ENCODE measurements around the gene KLK14.

KLK14 gene, protein sequence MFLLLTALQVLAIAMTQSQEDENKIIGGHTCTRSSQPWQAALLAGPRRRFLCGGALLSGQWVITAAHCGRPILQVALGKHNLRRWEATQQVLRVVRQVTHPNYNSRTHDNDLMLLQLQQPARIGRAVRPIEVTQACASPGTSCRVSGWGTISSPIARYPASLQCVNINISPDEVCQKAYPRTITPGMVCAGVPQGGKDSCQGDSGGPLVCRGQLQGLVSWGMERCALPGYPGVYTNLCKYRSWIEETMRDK

DNA sequence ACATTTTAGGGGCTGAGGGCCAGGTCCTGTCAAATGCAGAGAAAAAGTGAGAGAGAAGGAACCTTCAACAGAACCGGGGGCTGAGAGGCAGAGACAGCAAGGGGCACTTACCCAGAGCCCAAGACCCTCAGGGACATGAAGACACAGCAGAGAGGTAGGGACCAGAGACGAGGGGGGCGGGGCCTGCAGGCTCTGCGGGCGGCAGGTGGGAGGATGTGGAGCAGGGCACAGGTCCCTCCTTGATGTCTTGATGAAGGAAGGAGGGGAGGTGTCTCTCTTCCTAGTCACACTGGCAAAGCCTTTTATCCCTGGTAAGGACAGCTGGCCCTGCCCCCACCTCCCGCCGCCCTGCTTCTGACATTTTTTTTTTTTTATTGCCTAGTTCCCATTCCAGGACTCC, at the start of gene KLK14:
TSS of gene KLK14 (minus strand) at position 277 of the 400 bp plus-strand sequence. CDS start at position 4, 273 bp downstream.
- no peak for DNase-seq

DNA sequence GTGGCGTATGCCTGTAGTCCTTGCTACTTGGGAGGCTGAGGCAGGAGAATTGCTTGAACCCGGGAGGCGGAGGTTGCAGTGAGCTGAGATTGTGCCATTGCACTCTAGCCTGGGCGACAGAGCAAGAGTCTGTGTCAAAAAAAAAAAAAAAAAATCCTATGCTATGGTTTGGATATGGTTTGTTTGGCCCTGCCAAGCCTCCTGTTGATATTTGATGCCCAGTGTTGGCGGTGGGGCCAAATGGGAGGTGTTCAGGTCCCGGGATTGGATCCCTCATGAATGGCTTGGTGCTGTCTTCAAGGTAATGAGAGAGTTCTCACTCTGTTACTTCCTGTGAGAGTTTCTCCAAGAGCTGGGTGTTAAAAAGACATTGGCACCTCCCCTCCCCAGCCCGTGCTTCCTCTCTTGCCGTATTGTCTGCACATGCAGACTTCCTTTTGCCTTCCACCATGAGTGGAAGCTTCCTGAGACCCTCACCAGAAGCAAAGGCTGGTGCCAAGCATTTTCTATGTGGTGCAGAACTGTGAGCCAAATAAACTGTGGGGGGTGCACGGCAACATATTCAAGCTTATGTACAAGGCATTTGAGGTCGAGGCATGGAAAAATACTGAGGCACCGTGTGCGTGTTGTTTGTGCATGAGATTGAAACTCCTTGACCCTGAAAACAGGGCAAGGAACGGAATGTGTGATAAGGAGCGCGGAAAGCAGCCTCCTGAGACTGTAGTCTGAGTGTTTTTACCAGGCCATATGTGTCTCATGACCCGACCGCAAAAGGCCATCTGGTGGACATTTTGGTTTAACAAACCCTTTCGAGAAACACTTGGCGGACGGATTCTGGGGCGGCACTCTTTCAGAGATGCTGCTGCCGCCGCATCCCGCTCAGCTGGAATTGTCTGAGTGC, 49.3 kb upstream of the KLK14 start:
- no peak for DNase-seq

DNA sequence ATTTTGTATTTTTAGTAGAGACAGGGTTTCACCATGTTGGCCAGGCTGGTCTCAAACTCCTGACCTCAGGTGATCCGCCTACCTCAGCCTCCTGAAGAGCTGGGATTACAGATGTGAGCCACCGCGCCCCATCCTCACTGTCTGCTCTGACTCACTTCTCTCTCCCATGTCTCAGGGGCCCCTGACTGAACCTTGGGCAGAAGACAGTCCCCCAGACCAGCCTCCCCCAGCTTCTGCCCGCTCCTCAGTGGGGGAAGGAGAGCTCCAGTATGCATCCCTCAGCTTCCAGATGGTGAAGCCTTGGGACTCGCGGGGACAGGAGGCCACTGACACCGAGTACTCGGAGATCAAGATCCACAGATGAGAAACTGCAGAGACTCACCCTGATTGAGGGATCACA, 47.0 kb upstream of the KLK14 start:
- no peak for DNase-seq

DNA sequence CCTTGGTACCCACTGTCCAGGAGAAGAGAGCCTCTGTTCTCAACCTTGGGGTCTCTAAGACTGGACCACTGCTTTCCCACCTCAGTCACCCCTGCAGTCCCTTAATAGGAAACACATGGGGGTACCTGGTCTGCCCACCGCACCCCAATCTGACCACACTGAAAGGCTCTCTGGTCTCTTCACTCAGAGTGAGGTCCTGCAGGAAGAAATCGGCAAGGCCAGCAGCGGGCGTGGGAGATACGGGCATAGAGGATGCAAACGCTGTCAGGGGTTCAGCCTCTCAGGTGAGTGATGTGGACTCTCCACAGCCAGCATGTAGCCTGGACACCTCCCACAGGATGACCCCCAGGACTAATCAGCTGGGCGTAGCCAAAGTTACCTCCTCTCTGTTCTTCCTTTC, 45.5 kb upstream of the KLK14 start:
- no peak for DNase-seq

DNA sequence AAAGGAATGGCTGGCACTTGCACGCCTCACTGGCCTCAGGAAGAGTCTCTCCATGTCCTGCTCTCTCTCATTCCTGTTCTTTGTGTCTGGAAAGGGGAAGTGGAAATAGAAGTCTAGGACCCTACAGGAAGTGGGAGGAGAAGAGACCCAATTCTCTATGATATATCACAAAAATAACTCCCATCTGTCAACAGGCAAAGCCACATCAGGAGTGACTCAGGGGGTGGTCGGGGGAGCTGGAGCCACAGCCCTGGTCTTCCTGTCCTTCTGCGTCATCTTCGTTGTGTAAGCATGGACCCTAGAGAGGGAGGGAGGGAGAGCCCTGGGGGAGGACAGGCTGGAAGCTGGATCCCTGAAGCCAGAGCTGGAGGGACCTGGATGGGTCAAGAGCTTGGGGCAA, 45.1 kb upstream of the KLK14 start:
- DNase-seq = no peak

DNA sequence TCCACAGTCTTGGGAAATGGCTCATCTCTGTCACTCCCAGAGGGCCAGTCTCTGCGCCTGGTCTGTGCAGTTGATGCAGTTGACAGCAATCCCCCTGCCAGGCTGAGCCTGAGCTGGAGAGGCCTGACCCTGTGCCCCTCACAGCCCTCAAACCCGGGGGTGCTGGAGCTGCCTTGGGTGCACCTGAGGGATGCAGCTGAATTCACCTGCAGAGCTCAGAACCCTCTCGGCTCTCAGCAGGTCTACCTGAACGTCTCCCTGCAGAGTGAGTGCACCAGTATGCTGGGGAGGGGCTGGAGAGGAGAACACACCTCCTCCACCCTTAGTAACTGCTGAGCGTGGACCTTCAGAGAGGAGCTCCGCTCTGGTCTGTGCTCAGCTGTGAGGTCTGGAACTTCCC, 44.3 kb upstream of the KLK14 start:
- no peak for DNase-seq

DNA sequence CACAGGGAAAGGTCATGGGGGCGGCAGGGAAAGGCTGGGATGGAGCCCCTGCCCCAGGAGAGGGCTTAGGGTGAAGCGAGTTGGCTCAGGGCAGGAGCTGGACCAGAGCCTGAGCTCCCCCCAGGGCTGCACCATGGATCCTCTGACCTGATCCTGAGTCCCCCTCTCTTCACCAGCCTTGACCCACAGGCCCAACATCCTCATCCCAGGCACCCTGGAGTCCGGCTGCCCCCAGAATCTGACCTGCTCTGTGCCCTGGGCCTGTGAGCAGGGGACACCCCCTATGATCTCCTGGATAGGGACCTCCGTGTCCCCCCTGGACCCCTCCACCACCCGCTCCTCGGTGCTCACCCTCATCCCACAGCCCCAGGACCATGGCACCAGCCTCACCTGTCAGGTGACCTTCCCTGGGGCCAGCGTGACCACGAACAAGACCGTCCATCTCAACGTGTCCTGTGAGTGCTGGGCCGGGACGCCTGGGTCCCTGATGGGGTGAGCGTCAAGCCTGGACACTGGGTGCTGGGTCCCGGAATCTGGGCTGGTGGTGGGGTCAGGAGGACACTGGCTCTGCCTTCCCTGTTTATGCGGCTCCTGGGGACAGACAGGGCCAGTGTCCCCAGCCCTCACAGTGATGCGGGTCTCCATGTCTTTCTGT, 42.9 kb upstream of the KLK14 start:
- DNase-seq = no peak

DNA sequence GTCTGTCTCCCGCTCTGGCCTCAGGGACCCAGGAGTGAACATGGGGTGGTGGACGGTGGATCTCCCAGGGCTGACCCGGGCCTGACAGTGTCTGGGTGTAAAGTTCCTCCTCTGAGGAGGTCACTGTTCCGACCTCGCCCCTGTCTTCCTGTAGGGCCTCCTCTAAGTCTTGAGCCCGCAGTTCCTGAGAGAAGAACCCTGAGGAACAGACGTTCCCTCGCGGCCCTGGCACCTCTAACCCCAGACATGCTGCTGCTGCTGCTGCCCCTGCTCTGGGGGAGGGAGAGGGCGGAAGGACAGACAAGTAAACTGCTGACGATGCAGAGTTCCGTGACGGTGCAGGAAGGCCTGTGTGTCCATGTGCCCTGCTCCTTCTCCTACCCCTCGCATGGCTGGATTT, 42.0 kb upstream of the KLK14 start, which contains the start of gene SIGLEC9:
TSS of gene SIGLEC9 (plus strand) at position 178 of the 400 bp plus-strand sequence. CDS start at position 247, 69 bp downstream.
- DNase-seq = no peak

DNA sequence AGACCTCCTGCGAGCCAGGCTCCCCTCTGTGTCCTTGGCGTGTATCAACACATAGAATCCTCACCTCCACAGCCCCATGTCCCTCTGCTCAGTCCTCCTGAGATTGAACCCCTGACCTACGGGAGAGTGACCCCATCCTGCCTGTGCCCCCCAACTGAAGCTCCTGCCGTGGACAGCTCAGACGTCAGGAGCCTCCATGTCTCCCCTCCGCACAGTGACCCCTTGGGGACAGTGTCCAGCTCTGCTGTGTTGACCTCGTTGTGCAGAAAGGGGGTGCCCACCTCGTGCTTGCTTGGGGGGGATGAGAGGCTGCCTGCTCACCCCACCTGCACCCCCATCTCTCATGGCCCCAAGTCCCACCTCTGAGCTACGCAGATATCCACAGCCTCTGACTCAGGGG, 41.5 kb upstream of the KLK14 start:
- DNase-seq = no peak

DNA sequence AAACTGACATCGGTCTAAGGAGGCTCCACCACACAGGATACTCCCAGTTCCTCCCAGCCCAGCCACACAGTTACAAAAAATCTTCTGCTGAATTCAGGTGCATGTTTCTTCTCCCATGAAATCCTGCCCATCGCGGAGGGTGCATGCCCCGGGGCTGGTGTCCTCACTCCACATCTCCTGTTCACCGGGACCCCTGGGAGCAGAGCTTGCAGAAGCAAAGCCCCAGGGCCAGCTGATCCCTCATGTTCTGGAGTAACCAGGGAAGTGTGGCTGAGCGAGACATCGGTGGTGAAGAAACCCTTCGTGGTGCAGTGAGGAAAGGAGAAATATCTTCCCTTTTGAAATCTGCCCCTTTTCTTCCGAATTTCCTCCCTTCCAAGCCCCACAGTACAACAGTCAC, 41.1 kb upstream of the KLK14 start:
- DNase-seq = no peak

DNA sequence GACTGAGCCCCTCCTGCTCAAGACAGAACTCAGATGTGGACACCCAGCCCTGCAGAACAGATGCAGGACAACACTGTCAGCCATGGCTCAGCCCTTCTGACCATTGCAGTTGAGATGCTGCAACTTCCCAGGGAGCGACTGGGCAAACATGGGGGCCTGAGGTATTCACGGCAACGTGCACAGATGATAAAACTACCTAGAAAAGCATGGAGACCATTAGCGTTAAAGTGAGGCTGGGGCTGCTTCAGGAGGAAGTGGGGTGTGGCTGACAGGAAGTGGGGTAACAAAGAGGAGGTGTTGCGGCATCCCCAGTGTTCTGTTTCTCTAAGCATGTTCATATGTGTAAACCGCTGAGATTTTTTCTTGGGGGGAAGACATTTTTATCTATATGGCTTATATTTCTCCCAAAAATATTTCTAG, 40.7 kb upstream of the KLK14 start:
- DNase-seq = no peak

DNA sequence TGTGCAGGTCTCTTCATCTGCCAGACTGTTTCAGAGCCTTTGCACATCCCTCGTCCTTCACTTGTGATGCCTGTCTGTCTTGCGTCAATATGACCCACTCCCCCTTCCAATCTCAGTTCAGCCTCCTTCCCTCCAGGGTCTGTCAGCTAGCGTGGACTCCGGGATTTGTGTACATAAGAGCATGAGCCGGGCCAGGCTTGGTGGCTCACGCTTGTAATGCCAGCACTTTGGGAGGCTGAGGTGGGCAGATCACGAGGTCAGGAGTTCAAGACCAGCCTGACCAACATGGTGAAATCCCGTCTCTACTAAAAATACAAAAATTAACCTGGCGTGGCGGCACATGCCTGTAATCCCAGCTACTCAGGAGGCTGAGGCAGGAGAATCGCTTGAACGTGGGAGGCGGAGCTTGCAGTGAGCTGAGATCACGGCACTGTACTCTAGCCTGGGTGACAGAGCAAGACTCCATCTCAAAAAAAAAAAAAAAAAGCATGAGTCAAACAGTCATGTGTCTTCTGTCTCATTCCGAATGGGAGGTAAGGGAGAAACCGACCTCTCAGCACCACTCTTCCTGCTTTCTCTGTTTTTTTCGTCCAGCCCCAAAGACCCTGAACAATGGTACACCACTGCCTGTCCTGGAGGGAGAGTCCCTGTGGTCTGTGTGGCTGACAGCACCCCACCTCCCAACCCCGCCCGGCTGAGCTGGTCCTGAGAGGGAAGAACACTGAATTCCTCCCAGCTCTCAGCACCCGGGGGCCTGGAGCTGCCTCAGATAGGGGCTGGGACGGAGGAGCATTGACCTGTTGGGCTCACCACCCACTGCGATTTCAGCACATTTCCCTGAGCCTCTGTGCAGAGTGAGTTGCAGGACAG, 39.7 kb upstream of the KLK14 start:
- no peak for DNase-seq

DNA sequence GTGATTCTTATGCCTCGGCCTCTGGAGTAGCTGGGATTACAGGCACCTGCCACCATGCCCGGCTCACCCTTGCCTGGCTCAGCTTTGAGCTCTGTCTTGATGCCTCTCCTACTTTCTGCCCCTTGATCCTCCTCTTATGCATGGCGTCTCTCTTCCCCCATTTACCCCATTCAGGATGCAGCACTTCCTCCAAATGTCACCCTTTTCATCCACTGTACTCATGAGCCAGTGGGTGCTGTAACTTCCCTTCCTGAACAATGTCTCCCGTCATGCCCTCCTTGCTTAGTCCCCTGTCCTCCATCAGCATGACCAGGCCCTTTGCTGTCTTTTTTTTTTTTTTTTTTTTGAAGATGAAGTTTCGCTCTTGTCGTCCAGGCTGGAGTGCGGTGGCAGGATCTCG, 38.6 kb upstream of the KLK14 start:
- DNase-seq = no peak

DNA sequence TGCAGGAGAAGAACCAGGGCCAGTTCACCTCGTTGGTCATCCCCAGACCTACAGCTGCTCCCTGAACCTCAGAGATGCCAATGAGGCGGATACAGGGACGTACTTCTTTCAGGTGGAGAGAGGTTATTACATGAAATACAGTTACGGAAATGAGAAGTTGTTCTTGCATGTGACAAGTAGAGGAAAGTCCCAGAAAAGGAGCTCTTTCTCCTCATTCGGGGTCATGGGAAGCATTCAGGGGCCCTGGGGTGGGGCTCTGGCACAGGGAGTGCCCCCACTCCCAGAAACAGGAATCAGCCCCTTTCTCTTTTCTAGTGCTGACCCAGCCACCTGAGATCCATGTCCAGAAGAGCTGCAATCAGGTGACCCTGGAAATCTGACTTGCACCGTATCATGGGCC, 37.5 kb upstream of the KLK14 start:
- DNase-seq = no peak

DNA sequence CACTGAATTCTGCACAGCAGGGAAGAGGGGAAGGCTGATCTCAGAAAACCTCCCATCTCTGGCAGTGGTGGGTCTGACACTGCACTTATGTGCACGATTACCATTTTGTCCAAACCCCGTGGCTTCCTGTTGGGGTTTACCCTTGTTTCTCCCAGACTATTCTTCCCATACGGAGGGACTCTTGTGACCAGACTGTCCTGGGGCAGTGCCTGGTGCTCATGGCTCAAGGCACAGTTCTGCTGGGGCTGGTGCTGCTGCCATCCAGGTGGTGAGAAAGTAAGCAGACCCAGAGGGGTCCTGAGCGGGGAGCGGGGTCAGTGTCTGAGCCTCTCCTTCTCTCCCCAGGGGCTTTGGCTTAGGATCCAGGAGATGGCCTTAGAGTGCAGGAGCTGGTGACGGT, 36.9 kb upstream of the KLK14 start:
- no peak for DNase-seq

DNA sequence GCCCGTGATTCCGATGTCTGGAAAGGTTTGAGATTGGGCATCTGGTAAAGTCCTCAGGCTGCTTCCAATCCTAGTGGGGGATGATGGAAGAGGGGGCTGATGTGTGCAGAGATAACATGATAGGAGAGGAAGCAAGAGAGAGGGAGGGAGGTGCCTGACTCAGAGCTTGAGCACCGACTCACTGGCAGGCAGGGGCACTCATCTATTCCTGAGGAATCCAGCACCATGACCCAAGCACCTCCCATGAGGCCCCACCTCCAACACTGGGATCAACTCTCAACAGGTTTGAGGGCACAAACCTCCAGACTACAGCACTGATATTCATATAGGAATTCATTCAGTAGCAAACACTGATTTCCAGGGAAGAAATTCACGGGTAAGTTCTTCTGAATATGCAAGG, 36.4 kb upstream of the KLK14 start:
- no peak for DNase-seq

DNA sequence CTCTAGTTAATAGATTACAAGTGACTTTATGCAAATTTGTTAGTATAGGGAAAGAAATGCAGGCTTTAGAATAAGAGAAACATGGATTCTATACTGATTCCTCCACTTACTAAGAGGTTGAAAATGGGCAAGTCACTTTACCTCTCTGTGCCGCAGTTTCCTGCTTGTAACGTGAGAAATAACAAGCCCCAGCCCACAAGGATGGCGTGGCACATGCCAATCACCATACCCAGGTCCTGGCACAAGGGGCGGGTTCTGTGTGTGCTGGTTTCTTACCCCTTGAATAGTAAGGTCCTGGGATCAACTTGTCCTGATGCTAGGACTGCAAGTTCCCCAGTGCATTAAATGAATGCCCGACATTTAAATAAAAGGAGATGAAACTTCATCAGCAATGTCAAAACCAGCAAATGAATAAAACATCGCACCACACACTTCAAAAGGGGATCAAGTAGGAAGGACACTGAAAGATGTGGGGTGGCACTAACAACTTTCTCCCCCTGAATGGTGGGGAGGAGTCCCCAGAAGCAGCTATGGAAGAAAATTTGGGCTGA, 34.1 kb upstream of the KLK14 start:
- DNase-seq = no peak

DNA sequence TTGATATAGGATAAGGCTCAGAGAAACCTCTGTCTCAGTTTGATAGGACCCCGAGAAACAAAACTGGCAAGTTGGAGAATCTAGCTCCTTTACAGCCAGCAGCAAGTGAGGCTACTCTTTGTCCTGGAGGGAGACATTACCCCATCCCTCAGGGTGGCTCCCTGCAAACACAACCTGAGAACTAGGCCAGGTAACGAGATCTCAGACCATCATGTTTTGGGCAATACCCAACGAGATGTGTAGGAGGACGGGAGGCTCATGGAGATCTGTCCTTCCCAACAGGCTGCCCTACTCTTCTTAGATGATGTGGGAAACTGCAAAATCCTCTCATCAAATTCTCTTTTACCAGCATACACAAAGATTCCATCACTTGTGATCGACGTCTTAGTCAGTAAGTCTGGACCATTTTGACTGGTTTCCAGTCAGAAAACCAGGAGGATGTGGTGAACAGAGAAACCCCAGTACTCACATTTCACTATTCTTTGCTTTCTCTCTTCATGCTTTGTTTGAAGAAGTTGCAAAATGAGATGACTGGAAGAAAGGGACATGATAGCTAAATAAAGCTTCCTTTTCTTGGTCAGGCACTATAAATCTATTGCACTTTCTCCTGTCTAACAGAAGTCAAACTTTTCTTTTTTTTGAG, 31.5 kb upstream of the KLK14 start:
- DNase-seq = no peak

DNA sequence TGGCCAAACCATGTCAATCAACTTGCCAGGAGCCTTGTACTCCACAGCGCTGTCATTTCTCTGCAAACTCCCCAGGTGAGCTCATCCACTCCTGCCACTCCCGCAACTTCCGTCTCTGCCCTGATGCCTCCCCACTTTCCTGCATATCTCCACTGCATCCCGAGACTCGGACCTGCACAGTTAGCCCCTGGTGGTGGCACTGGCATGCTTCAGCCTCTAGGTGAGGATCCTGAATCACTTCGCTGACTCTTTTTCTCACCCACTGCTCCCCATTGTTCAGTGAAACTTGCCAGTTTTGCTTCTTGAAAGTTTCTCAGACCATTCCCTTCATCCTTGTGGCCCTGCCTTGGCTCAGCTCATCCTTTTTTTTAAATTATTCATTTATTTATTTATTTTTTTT, 28.9 kb upstream of the KLK14 start:
- DNase-seq = no peak

DNA sequence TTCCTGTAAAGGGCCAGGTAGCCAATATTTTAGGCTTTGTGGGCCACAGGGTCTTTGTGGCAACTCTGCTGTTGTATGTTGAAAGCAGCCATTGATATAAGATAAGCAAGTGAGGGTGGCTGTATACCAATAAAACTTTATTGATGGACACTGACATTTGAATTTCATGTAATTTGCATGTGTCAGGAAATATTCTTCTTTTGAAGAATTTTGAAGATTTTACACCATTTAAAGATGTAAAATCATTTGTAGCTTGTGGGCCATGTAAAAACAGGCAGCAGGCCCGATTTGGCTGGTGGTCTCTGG, 27.9 kb upstream of the KLK14 start:
- DNase-seq = no peak

DNA sequence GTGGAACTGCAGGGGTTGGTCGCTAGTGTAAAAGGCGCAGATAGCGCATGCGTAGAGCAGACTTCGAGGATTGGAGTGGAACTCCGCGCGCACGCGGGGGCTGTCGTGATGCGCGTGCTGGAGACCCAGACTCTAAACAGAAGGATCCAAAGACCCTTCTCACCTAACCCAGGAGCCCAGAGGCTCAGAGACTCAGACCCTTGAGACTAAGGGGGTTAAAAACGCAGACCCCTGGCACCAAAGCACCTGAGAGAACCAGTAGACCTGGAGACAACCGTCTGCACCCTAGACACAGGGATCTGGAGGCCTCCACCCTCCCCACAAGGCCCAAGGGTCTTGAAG, 26.1 kb upstream of the KLK14 start:
- peak; percentile 92 for DNase-seq

DNA sequence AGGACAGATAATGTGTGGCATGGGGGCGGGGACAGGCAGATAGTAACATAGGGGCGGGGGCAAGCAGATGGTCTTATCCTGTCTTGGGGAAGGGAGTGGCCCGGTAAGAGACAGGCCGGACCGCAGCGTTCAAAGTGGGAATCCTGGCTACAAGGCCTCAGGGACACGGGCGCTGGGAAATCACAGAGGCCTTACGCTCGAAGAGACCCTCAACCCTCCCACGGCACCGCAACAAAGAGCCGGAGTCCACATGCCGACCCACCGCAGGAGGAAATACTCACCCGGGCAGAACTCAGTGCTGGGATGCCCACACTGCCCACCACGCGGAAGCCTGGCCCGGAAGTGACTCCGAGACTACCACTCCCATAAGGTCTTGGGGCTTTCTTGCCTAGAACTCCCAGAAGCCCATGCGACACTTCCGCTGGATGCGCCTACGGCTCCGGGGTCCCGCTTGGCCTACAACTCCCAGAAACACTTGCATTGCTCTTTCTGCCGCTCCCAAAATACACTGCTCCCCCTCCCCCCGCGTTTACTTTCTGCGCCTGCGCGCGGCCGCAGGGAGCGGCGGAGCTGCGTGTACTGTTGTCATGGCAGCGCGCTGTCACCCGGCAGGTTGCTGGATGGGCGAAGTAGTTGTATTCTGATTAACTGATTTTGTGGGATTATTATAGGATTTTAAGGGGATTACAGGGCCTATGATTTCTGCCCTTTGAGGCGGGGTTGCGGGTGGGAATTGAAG, 25.5 kb upstream of the KLK14 start, which contains the start of gene CTU1:
TSS of gene CTU1 (minus strand) at position 344 of the 739 bp plus-strand sequence. CDS start 3,840 bp downstream, outside the sequence.
- peak; percentile 99 for DNase-seq

Data from kidney glomerular epithelial cell (primary cell).